HG02973 (cell line): ENCODE data around the gene GGPS1.
"Not testable (repeated sequence)": the region's sequence is repeated elsewhere in the genome, so short reads cannot be mapped to it uniquely, and the experiment has no call there.

ENCODE experiments used
- ATAC-seq: cut with Tn5 transposase; IDR thresholded peaks from one replicate; pipeline ENCODE4 v1.9.1; 2021; ENCODE audit warnings: moderate library complexity; ENCODE audit not compliant: unreplicated experiment

The GGPS1 gene

DNA sequence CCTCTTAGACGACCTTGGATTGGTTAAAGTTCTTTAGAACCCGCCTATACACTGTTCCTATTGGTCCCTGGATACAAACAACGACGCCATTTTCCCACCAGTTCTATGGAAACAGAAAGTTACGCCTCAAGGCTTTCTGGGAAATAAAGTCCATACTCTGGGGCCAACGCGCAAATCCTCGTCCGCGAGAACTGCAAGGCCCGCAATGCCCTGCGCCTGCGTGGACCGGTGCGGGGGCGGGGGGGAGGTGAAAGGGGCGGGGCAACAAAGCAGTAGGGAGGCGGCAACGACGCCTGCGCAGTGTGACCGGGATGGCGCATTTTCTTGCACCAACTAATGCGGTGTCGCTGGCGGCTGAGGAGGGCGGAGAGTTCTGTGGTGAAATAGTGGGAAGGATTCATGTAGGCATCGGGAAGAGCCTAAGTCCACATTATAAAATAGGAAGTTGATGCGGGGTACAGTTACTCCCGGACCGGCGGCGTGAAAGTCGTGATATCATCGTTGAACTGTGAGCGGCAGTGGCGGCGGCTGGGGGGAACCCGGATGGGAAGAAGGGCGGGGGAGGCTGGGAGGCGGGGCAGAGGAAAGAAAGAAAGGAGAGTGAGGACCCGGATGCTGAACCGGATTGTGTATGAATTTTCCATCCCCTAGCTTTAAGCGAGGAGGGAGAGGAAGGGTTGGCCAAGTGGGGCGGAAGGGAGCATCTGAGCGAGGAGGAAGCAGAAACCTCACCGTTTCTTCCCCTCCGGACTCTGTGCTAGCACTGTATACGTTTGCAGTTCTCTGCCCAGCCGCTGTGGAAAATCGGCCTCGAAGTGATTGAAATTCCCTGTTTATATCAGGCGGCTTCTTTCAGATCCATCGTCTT, at the start of gene GGPS1:
GGPS1 (plus strand) TSS at position 300 of the 868 bp plus-strand sequence. CDS start 6,695 bp downstream, outside the sequence.
- peak; percentile 60 for ATAC-seq

DNA sequence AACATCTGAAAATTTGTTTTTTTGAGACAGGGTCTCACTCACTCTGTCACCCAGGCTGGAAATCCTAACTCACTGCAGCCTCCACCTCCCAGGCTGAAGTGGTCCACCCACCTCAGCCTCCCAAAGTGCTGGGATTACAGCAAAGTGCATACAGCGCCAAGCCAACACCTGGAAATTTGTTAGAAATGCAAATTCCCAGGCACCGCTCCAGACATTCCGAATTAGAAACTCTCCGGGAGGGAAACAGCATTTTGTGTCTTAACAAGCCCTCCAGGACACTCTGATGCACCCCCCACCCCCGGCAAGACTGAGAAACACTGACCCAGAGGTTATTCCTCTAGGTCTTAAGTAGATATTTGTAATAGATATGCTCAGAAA, 49.5 kb upstream of the GGPS1 start:
- ATAC-seq, result no peak

DNA sequence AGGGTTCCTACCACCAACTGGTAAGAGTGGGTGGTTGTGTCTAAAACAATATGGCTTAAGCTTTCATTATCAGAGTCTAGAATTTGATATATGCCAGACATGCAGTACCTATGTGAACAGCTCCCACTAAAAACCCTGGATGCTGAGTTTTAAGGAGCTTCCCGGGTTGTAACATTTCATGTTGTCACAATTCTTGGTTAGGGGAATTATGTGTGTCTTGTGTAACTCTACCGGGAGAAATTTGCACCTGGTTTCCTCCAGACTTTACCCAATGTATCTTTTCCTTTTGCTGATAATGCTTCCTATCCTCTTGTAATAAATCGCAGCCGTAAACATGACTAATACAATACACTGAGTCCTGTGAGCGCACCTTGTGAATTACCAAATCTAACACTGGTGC, 48.7 kb upstream of the GGPS1 start:
- ATAC-seq, result no peak

DNA sequence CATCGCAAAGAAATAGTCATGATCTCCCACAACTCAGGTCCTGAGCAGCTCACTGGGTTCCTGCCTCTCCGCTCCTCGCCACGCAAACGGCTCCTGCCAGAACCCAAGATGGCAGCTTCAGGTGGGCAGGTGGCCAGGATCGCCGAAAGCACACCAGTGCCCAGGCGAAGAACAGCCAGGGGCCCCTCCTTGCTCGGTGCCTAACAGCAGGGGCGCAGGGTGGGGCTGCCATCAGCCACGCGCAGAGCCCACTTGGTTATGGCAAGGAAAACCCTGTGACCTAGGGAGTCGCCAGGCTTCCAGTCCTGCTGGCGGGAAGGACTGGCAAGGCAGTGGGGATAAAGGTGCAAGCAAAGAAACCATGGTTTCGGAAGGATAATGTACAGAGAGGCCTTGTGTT, 47.9 kb upstream of the GGPS1 start:
- no peak for ATAC-seq

DNA sequence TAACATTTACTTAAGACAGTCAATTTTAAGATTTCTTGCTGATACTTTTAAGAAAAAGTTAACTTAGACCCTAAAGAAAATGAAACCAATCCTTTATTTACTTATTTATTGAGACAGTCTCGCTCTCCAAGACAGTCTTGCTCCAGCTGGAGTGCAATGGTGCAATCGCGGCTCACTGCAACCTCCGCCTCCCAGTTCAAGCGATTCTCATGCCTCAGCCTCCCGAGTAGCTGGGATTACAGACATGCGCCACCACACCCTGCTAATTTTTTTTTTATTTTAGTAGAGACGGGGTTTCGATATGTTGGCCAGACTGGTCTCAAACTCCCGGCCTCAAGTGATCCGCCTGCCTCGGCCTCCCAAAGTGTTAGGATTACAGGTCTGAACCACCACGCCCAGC, 44.7 kb upstream of the GGPS1 start:
- ATAC-seq, result not testable (repeated sequence)

DNA sequence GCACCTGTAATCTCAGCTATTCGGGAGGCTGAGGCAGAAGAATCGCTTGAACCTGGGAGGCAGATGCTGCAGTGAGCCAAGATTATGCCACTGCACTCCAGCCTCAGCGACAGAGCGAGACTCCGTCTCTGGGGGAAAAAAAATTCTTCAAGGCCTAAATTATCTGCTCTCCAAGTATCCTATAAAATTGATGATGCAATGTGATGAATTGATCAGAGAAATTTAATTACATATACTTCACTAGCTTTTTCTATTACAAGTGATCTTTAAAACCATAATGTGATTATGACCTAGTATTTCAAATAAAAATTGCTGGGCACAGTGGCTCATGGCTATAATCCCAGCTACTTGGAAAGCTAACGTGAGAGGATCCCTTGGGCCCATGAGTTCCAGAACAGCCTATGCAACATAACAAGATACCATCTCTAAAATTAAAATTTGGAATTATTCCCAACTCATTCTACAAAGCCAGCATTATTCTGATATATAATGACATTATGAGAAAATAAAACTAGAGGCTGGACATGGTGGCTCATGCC, 44.1 kb upstream of the GGPS1 start:
- no peak for ATAC-seq

DNA sequence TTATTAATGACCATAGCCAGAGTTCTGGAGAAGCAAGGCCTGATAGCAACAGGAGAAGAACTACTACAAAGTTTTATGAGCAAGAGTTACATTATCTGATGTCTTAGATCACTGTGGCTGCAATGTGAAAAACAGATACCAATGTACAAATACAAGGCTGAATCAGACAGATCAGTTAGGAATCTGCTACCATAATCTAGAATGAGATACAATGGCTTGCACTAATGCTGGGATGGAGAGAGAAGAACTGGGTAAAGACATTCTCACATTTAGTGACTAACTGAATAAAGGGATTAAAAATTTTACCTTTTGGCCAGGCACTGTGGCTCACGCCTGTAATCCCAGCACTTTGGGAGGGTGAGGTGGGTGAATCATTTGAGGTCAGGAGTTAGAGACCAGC, 41.7 kb upstream of the GGPS1 start:
- no peak for ATAC-seq

DNA sequence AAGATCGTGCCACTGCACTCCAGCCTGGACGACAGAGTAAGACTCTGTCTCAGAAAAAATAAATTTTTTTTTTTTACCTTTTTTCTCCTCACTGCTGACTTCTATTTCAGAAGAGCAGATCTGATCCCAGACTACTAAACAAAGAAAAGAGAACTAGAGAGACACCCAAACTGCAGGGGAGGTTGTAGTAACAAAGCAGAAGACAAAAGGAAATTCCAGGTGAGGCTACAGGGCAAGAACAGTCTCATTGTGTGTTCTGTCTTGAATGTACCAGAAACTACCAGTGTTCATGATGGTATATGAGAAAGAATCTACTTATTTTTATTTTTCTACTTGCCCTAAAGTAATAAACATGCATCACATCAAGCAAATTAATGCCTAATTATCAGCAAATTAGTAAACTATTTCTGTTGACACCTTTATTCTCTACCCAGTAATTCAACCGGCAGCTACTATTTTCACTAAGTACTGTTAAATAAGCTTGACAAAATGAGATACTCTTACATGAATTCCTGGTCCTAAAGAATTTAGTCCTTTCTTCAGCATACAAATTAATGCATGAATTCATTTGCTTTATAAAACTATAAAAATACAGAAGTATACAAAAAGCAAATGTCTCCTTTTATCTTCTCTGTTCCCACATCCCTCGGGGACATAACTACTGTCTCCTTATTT, 41.0 kb upstream of the GGPS1 start:
- no peak for ATAC-seq

DNA sequence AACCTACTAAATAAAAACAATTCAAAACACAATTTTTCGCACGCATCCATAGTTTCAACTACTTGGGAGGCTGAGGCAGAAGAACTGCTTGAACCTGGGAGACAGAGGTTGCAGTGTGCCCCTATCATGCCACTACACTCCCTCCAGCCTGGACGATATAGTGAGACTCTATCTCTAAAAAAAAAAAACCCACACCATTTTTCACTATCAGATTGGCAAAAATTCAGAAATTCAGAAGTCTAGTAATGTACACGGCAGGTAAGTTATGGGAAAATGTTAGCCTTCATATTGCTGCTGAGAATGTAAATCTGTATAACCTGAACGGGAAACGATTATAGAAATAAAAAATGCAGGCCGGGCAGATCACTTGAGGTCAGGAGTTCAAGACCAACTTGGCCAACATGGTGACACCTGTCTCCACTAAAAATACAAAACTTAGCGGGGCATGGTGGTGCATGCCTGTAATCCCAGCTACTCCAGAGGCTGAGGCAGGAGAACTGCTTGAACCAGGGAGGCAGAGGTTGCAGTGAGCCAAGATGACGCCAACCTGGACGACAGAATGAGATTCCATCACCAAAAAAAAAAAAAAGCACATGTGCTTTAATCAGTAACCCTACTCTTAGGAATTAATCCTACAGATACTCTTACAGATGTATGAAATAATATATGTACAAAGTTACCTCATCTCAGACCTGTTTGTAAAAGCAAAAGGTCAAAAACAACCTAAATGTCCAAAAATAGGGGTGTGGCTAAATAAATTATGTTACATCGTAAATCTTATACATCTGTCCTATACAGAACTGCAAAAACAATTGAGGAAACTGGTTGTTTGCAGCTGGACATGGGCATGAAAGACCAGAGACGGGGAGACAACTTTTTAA, 38.3 kb upstream of the GGPS1 start:
- no peak for ATAC-seq

DNA sequence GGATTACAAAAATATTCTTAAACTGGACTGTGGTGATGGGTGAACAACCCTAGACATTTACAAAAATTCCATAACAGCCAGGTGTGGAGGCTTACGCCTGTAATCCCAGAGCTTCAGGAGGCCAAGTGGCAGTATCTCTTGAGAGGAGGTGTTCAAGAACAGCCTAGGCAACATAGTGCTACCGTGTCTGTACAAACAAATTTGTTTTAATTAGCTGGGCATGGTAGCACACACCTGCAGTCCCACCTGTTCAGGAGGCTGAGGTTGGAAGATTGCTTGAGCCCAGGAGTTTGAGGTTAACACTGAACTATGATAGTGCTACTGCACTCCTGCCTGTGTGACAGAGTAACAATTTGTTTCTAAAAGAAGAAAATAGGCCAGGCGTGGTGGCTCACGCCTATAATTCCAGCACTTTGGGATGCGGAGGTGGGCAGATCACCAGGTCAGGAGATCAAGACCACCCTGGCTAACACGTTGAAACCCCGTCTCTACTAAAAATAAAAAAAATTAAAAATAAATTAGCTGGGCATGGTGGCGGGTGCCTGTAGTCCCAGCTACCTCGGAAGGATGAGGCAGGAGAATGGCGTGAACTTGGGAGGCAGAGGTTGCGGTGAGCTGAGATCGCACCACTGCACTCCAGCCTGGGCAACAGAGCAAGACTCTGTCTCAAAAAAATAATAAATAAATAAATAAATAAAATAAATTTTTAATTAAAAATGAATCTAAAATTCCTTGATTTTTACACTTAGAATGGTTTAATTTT, 37.4 kb upstream of the GGPS1 start:
- ATAC-seq, result no peak

DNA sequence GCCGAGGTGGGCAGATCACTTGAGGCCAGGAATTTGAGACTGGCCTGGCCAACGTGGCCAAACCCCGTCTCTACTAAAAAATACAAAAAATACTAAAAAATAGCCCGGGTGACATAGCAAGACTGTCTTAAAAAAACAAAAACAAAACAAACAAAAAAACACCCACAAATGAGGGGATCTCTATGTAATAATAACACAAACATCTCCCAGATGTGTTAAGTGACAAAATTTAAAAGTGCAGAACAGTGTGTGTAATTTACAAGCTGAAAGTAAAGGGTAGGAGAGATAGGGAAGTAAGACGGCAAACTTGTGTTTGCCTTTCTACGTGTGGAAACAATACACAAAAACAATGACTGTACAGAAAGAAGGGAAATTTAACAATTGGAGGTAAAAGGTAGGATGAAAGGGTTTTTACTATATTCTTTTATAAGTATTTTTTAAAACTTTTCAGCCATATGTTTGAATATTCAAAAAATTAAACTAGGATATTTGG, 36.7 kb upstream of the GGPS1 start:
- ATAC-seq, result no peak

DNA sequence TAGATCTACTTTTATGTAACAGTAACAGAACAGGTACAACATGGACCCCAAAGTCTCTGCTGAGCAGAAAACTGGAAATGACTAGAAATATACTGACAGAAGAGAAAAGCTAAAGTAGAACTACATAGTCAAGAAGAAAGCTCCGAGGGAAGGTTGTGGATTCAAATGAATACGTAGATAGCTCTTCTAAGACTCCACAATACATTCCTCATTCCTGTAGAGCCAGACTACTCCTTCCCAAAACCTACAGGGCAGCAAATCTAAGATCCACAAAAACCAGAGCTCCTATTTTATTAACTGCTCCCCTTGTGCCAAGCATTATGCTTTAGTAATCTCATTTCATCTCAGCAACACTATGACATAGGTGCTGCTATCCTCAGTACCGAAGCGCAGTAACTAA, 35.6 kb upstream of the GGPS1 start:
- no peak for ATAC-seq

DNA sequence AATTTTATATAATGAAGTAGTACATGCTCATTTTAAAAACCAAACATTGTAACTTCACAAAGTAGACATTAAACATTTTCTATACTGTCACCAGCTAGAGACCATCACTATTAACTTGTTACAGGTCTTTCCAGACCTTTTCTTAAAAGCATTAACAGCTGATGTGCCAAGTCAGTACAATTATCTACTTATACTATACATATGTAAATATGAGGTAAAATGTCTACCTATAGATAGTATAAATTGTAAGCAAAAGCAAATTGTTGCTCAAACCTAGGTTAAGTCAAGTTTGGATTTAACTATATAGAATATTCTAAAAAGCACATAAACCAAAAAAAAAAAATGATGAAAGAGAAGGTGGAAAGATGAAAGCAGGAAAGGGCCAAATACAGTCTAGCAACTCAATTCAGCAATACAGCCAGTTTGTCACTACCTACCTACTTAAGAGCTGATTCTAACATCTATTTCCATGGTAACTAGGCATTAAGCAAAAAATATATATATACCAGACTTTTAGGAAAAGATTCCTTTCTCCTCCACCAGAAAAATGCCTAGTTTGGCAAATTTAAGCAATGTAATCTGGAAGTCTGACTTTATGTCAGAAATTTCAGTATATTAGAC, 34.9 kb upstream of the GGPS1 start:
- ATAC-seq, result no peak

DNA sequence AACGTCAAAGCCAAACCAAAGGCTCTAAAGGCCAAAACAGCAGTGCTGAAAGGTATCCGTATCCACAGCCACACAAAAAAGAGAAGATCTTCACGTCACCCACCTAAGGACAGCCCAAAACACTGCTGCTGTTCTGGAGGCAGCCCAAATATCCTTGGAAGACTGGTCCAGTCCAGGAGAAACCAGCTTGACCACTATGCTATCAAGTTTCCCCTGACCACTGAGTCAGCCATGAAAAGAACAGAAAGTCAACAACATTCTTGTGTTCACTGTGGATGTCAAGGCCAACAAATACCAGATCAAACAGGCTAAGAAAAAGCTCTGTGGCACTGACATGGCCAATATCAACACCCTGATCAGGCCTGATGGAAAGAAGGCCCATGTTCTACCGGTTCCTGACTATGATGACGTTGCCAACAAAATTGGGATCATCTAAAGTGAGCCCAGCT, 32.4 kb upstream of the GGPS1 start:
- ATAC-seq, result no peak

DNA sequence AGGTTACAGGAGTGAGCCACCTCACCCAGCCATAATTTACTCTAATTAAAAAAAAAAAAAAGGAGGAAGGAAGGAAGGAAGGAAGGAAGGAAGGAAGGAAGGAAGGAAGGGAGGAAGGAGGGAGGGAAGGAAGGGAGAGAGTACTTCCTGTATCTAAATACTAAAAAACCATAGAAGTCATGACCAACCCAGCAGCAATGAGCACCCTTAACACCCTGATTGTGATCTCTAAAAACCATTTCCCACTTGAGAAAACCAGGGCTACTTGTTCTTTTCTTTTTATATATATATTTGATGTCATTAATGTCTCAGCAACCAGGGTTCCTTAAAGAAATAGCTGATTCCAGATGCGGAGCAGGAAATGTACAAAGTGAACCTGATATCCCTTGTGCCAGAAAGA, 31.6 kb upstream of the GGPS1 start:
- ATAC-seq, result no peak

DNA sequence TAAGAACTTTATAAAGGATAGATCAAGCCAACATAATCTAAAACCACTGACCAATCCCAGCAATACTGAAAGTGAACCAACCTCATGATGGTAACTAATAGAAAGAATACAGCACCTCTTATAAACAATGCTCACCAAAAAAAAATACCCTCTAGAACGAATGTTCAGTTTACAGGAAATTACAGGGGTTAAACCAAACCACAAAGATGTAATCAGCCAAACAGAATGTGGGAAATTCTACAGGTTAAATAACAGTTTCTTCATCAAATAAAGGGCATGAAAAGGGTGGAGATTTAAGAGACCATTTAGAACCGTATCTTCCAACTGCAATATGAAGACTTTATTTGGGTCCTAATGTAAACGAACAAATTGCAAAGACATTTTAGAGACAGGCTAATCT, 30.8 kb upstream of the GGPS1 start:
- no peak for ATAC-seq

DNA sequence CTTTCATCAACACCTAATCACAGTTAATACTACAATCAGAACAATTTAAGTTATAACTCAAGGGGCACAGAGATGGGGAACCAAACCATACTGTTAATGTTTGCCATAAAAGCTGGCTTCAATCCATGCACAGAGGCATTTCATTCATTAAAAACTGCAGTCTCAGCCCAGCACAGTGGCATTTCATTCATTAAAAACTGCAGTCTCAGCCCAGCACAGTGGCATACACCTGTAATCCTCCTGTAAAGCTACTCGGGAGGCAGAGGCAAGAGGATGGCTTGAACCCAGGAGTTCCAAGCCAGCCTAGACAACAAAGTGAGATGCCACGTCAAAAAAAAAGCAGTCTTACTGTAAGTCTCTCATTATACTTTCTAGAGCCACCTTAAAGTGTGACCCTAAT, 29.6 kb upstream of the GGPS1 start:
- ATAC-seq, result no peak

DNA sequence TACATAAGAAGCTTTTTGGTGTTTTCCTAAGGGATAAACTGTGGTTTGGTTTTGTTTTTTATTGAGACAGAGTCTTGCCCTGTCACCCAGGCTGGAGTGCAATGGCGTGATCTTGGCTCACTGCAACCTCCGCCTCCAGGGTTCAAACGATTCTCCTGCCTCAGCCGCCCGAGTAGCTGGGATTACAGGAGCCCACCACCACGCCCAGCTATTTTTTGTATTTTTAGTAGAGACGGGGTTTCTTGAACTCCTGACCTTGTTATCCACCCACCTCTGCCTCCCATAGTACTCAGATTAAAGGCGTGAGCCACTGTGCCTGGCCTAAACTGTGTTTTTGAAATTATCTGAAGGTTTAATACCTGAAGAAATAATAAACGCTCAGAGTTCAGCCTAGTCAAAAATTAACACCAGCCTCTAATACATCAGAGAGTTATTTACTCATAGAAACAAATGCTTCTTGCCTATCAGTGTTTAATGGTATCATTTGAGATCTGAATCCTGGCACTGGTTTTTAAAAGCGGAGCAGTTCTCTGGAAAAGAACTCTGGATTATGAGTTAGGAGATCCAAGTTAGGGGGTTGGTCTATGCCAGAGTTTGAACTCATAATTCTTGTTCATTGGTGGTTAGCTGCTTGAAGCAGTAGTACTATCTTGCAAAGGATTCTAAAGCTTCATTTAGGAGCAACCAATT, 29.1 kb upstream of the GGPS1 start:
- no peak for ATAC-seq

DNA sequence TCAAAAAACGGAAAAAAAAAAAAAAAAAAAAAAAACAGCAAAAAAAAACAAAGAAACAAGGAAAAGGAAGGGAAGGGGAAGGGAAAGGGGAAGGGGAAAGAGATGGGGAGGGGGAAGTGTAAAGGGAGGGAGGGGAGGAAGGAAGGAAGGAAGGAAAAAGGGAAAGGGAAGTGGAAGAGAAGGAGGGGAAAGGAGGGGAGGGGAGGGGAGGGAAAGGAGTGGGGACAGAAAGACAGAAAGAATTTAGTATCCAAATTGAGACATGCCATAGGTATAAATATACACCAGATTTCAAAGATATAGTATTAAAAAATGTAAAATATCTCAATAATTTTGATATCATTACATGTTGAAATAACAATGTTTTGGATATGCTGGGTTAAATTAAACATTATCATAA, 26.2 kb upstream of the GGPS1 start:
- ATAC-seq, result no peak
